ENCODE data around the gene WFS1.

GRCh38 chr4:6347511-6348045 is 77.9 kb downstream of the WFS1 start:
- TF ChIP-seq, protein P1, sequence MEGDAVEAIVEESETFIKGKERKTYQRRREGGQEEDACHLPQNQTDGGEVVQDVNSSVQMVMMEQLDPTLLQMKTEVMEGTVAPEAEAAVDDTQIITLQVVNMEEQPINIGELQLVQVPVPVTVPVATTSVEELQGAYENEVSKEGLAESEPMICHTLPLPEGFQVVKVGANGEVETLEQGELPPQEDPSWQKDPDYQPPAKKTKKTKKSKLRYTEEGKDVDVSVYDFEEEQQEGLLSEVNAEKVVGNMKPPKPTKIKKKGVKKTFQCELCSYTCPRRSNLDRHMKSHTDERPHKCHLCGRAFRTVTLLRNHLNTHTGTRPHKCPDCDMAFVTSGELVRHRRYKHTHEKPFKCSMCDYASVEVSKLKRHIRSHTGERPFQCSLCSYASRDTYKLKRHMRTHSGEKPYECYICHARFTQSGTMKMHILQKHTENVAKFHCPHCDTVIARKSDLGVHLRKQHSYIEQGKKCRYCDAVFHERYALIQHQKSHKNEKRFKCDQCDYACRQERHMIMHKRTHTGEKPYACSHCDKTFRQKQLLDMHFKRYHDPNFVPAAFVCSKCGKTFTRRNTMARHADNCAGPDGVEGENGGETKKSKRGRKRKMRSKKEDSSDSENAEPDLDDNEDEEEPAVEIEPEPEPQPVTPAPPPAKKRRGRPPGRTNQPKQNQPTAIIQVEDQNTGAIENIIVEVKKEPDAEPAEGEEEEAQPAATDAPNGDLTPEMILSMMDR (IDR thresholded peaks at IDR 0.05 in 8 of 11, conservative IDR thresholded peaks at IDR 0.05 in 3 of 11), result no peak
- TF ChIP-seq POLR2AphosphoS5 (IDR thresholded peaks at IDR 0.05), result no peak
- TF ChIP-seq POLR2A (IDR thresholded peaks at IDR 0.05), result no peak
